Measurements from ENCODE around the gene ITPKB. TPM values are rescaled to one million over a fixed set of nuclear protein-coding genes. Genes with fewer than 3 reads are reported as not detected.

The ITPKB gene
- total RNA-seq, 1 experiment from 2014 or later, result 4.4 TPM

GRCh38 chr1:226754097-226754496, 15.0 kb upstream of the ITPKB start:
- CTCF ChIA-PET, result no interaction called here
- DNase-seq, result no peak
- no peaks in the 10 kb centered on the region for H3K36me3 Mint-ChIP-seq (ENCODE audit: insufficient read depth, unreplicated experiment)
- intact Hi-C loops (cut with micrococcal nuclease; ENCODE audit: unreplicated experiment), result no loop called here
- no peaks in the 10 kb centered on the region for H3K4me1 ChIP-seq
- no peaks in the 10 kb centered on the region for H3K27me3 ChIP-seq (replicated peaks; ENCODE audit: control insufficient read depth, insufficient read depth, low read length)
- H3K27ac Mint-ChIP-seq (ENCODE audit: unreplicated experiment), result no peak overlapping the region
- peaks cover 6% of the 10 kb centered on the region for H3K4me1 Mint-ChIP-seq (ENCODE audit: low read depth, unreplicated experiment)
- H3K4me3 ChIP-seq (ENCODE audit: low read depth, low read length), result no peak overlapping the region
- POLR2A ChIA-PET, result no interaction called here
- H3K9me3 Mint-ChIP-seq (ENCODE audit: unreplicated experiment), result no peaks in the 10 kb centered on the region
- no peaks in the 10 kb centered on the region for H3K9me3 ChIP-seq
- H3K27me3 Mint-ChIP-seq (ENCODE audit: insufficient read depth, unreplicated experiment), result peaks cover 5% of the 10 kb centered on the region
- H3K36me3 ChIP-seq (ENCODE audit: control insufficient read depth, insufficient read depth, low read length), result no peaks in the 10 kb centered on the region
- no peak overlapping the region for H3K4me3 Mint-ChIP-seq (ENCODE audit: unreplicated experiment)
- BruUV-seq (replicated peaks), result no TSS peak
- TF ChIP-seq, protein P1, sequence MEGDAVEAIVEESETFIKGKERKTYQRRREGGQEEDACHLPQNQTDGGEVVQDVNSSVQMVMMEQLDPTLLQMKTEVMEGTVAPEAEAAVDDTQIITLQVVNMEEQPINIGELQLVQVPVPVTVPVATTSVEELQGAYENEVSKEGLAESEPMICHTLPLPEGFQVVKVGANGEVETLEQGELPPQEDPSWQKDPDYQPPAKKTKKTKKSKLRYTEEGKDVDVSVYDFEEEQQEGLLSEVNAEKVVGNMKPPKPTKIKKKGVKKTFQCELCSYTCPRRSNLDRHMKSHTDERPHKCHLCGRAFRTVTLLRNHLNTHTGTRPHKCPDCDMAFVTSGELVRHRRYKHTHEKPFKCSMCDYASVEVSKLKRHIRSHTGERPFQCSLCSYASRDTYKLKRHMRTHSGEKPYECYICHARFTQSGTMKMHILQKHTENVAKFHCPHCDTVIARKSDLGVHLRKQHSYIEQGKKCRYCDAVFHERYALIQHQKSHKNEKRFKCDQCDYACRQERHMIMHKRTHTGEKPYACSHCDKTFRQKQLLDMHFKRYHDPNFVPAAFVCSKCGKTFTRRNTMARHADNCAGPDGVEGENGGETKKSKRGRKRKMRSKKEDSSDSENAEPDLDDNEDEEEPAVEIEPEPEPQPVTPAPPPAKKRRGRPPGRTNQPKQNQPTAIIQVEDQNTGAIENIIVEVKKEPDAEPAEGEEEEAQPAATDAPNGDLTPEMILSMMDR (IDR thresholded peaks at IDR 0.05; ENCODE audit: insufficient read depth in 1 of 2, low read depth in 1 of 2, low read length in 1 of 2, severe bottlenecking in 1 of 2, unreplicated experiment in 1 of 2), result no peak

DNA sequence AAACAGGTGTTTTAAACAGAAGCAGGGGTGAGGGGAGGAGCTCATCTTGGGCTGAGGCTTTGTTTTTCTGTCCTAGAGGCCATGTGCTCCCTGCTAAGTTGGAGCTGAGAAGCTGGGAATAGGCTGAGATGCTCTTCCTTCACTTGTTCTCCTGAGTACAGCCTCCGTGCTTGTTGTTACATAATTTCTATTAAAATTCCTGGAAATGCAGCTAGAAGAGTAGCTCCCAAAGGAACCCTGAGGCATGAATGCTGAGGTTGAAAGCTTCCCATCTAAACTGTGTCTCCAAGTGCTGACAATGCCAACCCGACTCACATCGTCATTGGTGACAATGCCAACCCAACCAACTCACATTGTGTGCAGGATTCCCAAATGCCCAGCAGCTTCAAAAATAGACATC, 12.6 kb upstream of the ITPKB start:
- Mint-ChIP-seq H3K36me3 (ENCODE audit: insufficient read depth, unreplicated experiment) (no peaks in the 10 kb centered on the region), H3K4me3 (ENCODE audit: unreplicated experiment) (no peak overlapping the region), H3K4me1 (ENCODE audit: low read depth, unreplicated experiment) (peaks cover 6% of the 10 kb centered on the region), H3K27ac (ENCODE audit: unreplicated experiment) (no peak overlapping the region), H3K27me3 (ENCODE audit: insufficient read depth, unreplicated experiment) (peaks cover 14% of the 10 kb centered on the region), H3K9me3 (ENCODE audit: unreplicated experiment) (no peaks in the 10 kb centered on the region)
- TF ChIP-seq, protein P1 (IDR thresholded peaks at IDR 0.05; ENCODE audit: insufficient read depth in 1 of 2, low read depth in 1 of 2, low read length in 1 of 2, severe bottlenecking in 1 of 2, unreplicated experiment in 1 of 2), result no peak
- Histone ChIP-seq H3K36me3 (ENCODE audit: control insufficient read depth, insufficient read depth, low read length) (no peaks in the 10 kb centered on the region), H3K27me3 (replicated peaks; ENCODE audit: control insufficient read depth, insufficient read depth, low read length) (no peaks in the 10 kb centered on the region), H3K4me3 (ENCODE audit: low read depth, low read length) (no peak overlapping the region), H3K4me1 (no peaks in the 10 kb centered on the region), H3K9me3 (no peaks in the 10 kb centered on the region)
- ChIA-PET CTCF (no interaction called here), POLR2A (no interaction called here)
- BruUV-seq (replicated peaks), result no TSS peak
- no peak for DNase-seq
- intact Hi-C loops (cut with micrococcal nuclease; ENCODE audit: unreplicated experiment), result no loop called here

GRCh38 chr1:226751214-226751613, 12.1 kb upstream of the ITPKB start:
- CTCF ChIA-PET, result no interaction called here

More at GRCh38 chr1:226751214-226751613, 12.1 kb upstream of the ITPKB start:
- Mint-ChIP-seq H3K27me3 (ENCODE audit: insufficient read depth, unreplicated experiment) (peaks cover 14% of the 10 kb centered on the region), H3K4me1 (ENCODE audit: low read depth, unreplicated experiment) (peaks cover 6% of the 10 kb centered on the region), H3K9me3 (ENCODE audit: unreplicated experiment) (no peaks in the 10 kb centered on the region), H3K27ac (ENCODE audit: unreplicated experiment) (no peak overlapping the region), H3K36me3 (ENCODE audit: insufficient read depth, unreplicated experiment) (no peaks in the 10 kb centered on the region), H3K4me3 (ENCODE audit: unreplicated experiment) (no peak overlapping the region)
- BruUV-seq (replicated peaks), result no TSS peak
- no peak for DNase-seq
- POLR2A ChIA-PET, result no interaction called here
- H3K9me3 ChIP-seq, result no peaks in the 10 kb centered on the region
- H3K4me3 ChIP-seq (ENCODE audit: low read depth, low read length), result no peak overlapping the region
- intact Hi-C loops (cut with micrococcal nuclease; ENCODE audit: unreplicated experiment), result no loop called here
- TF ChIP-seq, protein P1 (IDR thresholded peaks at IDR 0.05; ENCODE audit: insufficient read depth in 1 of 2, low read depth in 1 of 2, low read length in 1 of 2, severe bottlenecking in 1 of 2, unreplicated experiment in 1 of 2), result no peak
- H3K36me3 ChIP-seq (ENCODE audit: control insufficient read depth, insufficient read depth, low read length), result no peaks in the 10 kb centered on the region
- no peaks in the 10 kb centered on the region for H3K4me1 ChIP-seq
- H3K27me3 ChIP-seq (replicated peaks; ENCODE audit: control insufficient read depth, insufficient read depth, low read length), result no peaks in the 10 kb centered on the region
